ENCODE measurements around the gene ATP6V1F.
A peak's percentile ranks its signal among the peaks of the same experiment; 100 is the strongest.

The ATP6V1F gene

DNA sequence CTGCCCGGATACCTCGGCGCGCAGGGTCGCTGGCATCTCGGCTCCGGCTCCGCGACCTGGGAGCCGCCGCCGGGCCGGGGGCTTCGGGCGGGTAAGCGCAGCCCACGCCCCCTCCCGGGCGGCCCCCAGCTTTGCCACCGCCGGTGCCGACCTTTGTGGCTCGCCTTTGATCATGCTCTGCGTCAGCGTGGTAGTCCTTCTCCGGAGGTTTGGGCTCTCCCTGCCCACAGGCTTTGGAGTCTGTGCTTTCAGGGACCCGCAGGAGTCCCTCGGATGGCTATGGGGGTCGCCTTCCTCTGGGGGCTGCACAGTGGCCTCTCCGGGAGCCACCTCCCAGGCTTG lies 7.3 kb downstream of the ATP6V1F start:
- DNase-seq, result no peak

- no peak for DNase-seq
These were observed 8.4 kb downstream of the ATP6V1F start for GRCh38 chr7:128871050-128871449.

DNA sequence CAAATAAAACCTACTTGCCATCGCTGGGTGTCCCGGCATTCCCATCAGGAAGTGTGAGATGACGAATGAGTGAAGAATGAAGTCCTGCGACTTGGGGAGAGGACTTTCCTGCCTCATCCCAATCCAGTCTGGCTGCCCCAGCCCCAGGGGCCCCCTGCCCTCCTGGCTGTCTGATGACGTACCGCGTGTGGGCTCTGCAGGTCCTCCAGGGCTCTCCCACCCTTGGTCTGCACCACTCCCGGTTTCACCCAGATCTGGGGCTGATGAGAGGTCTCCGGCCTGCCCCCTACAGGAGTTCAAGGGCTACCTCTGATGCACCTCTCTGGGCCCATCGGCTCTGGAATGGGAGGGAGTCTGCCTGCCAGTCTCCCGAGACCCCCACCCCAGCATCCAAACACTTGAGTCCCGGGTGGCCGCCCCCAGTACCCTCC lies 9.8 kb downstream of the ATP6V1F start:
- DNase-seq, result no peak

DNA sequence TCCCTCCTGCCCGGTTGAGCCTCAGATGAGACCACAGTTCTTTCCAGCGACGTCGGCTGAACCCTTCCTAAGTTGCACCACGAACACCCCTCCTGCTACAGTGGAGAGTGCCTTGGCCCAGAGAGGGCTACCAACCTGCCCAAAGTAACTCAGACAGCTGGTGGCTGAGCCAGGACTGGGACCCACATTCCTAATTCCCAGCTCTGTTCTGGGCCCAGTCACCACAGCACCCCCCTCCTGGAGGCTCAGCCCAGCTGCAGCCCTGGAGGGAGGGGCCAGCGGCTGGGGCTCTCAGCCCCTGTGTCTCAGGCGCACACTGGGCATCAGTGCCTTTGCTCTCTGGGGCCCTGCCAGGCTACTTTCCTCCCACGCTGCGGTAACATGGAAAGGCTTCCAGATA lies 10.6 kb downstream of the ATP6V1F start:
- no peak for DNase-seq

DNA sequence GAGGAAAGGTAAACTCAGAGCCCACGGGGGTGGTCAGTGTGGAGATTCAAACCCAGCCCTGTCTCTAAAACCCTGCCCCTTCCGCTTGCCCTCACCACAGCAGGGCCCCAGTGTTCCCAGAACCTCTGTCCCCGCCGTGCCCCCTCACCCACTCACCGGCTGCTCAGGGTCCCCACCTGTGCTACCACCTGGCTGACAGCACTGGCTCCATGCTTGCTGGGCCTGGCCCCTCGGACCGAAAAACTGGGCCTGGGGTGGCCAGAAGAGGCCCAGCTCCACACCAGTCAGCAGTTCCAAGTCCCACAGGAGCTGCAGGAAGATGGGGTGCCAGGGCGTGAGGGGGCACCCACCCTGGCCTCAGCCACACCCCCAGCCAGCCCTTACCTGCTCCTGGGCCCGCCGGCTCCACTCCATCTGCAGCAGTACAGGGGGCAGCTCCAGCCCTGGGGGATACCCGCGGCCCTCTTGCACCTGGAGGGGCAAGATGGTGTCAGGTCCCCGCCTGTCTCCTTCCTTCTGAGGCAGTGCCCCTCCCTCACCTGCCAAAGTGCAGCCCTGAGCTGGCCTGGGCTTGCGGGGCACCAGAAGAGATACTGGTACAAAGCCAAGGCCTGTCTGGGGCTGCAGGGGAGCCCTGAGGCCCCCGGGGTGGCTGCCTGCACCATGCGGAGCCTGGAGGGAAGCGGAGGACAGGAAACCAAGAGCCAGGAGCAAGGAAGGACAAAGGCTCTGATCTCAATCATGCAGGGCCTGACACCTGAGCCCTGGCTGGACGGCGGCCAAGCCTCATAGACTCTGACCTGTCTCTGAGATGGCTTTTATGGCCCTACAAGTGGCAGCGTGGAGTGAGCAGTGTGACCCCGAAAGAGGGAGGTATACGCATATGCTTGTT lies 11.7 kb downstream of the ATP6V1F start:
- no peak for DNase-seq

- DNase-seq, result no peak
These were observed 12.9 kb downstream of the ATP6V1F start for GRCh38 chr7:128875523-128875948.

- DNase-seq, result no peak
These were observed 13.5 kb downstream of the ATP6V1F start for GRCh38 chr7:128876127-128876526.

- no peak for DNase-seq
These were observed 13.9 kb downstream of the ATP6V1F start for GRCh38 chr7:128876586-128876977.

- no peak for DNase-seq
These were observed 14.5 kb downstream of the ATP6V1F start for GRCh38 chr7:128876978-128877755.

- no peak for DNase-seq
These were observed 15.1 kb downstream of the ATP6V1F start for GRCh38 chr7:128877756-128878120.

- no peak for DNase-seq
These were observed 15.8 kb downstream of the ATP6V1F start for GRCh38 chr7:128878226-128879105.

DNA sequence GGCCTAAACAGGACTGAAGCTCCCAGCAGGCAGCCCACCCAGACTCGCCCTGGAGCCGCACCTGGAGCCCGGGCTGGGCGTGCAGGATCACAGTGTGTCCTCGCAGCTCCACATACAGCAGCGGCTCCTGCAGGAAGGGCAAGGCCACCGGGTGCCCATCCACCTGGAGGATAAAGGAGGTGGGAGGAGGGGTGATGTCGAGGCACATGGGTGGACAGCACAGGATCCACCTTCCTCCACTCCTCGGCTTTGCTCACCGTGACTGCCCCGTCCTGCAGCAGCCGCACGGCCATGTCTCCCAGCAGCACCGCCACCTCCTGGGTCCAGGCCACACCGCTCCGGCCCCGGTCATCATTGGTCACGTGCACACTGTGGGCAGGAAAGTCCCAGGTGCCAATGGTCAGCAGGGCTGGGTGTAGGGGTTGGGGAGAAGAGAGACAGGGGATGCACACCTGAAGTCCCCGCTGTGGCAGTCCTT lies 16.8 kb downstream of the ATP6V1F start:
- no peak for DNase-seq

GRCh38 chr7:128879939-128880746 lies 17.5 kb downstream of the ATP6V1F start:
- peak in 1 of 2 experiments; percentile 77 for DNase-seq

DNA sequence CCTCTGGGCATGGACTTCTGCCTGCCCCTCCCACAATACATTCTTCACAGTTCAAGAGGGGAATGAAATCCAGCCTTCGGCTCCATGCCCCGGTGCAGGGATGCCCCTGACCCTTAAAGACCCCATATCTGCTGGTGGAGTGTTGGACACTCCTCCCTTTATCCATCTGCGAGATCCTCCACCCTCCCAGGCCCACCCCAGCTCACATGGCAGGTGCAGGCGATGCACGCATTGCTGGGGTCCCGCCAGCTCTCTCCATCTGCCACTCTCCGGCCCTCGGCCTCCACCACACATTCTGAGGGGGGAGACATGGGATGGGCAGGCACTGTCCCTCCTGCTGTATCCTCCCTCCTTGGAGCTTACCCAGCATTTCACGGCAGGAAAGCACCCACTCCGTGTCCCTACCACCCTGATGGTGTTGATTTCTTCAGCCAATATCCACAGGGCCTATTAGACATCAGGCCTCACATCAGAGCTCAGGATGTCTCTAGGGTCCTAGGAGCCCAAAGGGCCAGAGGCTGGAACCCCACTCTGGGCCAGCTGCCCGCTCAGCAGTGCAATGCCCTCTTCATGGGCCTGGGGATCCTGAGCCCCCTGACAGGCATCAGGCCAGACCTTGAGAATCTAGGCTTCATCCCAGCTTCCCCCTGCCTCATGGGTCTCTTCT lies 18.3 kb downstream of the ATP6V1F start:
- peak in 1 of 2 experiments; percentile 34 for DNase-seq

- DNase-seq, result no peak
These were observed 18.9 kb downstream of the ATP6V1F start for GRCh38 chr7:128881458-128882125.

- no peak for DNase-seq
These were observed 19.5 kb downstream of the ATP6V1F start for GRCh38 chr7:128882134-128882533.

DNA sequence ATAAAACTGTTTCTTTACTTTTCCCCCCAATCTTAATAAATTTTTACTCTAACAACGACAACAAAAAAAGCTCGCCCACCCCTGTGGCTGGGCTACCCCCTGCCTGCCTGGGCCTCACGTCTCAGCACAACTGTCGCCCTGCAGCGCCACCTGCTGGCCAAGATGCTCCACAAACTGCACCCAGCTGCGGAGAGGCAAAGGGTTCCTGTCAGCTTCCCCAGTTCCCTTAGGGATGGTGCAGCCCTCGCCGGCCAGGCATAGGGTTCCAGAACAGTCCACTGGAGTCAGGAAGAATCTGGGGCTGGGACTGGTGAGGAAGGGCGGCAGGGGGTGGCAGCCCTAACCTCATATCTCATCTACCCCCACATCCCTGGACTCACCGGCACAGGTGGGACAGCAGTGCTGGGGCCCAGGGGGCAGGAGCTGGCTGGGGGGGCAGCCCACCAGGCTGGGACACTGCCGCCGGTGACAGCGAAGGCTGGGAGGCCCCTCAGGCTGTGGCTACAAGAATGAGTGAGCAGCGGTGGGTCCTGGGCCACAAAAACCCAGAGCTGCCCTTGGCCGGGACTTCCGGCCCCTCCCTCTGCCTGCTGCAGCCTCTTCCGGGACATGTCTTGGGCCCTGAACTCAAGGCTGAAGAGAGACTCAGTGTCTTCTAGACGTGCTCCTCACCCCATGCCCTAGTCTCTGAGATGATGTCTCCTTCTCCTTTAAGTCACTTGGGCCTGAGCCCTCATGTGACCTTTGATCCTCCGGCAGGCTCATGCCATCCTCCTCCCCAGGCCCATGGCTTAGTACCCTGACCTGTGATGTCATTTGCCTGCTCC lies 21.2 kb downstream of the ATP6V1F start:
- DNase-seq, result peak in 1 of 2 experiments; percentile 75

GRCh38 chr7:128884561-128885369 lies 22.1 kb downstream of the ATP6V1F start:
- no peak for DNase-seq

Measured in NCI-H446 (cell line).